Measurements from ENCODE around the gene LIN52.
"Not testable (repeated sequence)": the region's sequence is repeated elsewhere in the genome, so short reads cannot be mapped to it uniquely, and the experiment has no call there.

The LIN52 gene

GRCh38 chr14:74109369-74109768, 24.6 kb downstream of the LIN52 start:
- Histone ChIP-seq H3K27ac (ENCODE audit: low read depth, low read length, severe bottlenecking) (no peak overlapping the region), H3K36me3 (ENCODE audit: control insufficient read depth, insufficient read depth, low read length) (peaks cover 12% of the 10 kb centered on the region), H3K4me1 (ENCODE audit: control insufficient read depth, insufficient read depth, low read length, poor library complexity, severe bottlenecking) (no peaks in the 10 kb centered on the region), H3K9me3 (ENCODE audit: control insufficient read depth, low read length) (no peaks in the 10 kb centered on the region), H3K4me3 (ENCODE audit: extremely low read depth, insufficient read depth, low read length, poor library complexity, severe bottlenecking) (no peak overlapping the region)
- no CpG with 5 or more reads among the region's 1 CpG for WGBS, 2 experiments (ENCODE audit: insufficient coverage in 2 of 2)

GRCh38 chr14:74111395-74112216, 26.9 kb downstream of the LIN52 start:
- WGBS, 2 experiments (ENCODE audit: insufficient coverage in 2 of 2), result 81 to 84% methylated on average over 8 of the region's 13 CpGs
- H3K4me1 ChIP-seq (ENCODE audit: control insufficient read depth, insufficient read depth, low read length, poor library complexity, severe bottlenecking); H3K4me3 ChIP-seq (ENCODE audit: extremely low read depth, insufficient read depth, low read length, poor library complexity, severe bottlenecking); H3K27ac ChIP-seq (ENCODE audit: low read depth, low read length, severe bottlenecking); H3K9me3 ChIP-seq (ENCODE audit: control insufficient read depth, low read length): not testable (repeated sequence)
- peaks cover 12% of the 10 kb centered on the region for H3K36me3 ChIP-seq (ENCODE audit: control insufficient read depth, insufficient read depth, low read length)

- not testable (repeated sequence) for H3K9me3 ChIP-seq (ENCODE audit: control insufficient read depth, low read length); H3K4me3 ChIP-seq (ENCODE audit: extremely low read depth, insufficient read depth, low read length, poor library complexity, severe bottlenecking); H3K27ac ChIP-seq (ENCODE audit: low read depth, low read length, severe bottlenecking); H3K4me1 ChIP-seq (ENCODE audit: control insufficient read depth, insufficient read depth, low read length, poor library complexity, severe bottlenecking); H3K36me3 ChIP-seq (ENCODE audit: control insufficient read depth, insufficient read depth, low read length)
- no CpG with 5 or more reads among the region's 5 CpGs for WGBS, 2 experiments (ENCODE audit: insufficient coverage in 2 of 2)
Measured at GRCh38 chr14:74125487-74125886, 40.7 kb downstream of the LIN52 start.

DNA sequence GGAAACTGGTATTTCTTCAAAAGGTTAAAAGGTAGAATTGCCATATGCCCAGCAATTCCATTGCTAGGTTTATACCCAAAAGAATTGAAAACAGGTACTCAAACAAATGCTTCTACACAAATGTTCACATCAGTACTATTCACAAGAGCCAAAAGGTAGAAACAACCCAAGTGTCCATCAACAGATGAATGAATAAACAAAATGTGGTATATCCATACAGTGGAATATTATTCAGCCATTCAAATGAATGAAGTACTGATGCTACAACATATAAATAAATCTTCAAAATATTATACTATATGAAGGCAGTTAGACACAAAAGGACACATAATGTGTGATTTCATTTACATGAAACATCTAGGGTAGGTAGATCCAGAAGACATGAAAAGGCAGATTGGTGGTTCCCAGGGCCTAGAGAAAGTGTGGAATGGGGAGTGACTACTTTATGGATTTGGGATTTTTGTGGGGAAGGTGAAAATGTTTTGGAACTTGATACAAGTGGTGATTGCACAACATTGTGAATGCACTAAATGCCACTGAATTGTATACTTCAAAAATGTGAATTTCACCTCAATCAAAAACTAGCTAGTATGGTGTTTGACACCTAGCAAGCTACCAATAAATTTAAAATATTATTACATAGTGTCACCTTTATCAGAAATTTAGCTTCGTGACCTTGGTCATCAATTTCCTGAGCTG, 41.7 kb downstream of the LIN52 start:
- Histone ChIP-seq H3K36me3 (ENCODE audit: control insufficient read depth, insufficient read depth, low read length) (no peaks in the 10 kb centered on the region), H3K9me3 (ENCODE audit: control insufficient read depth, low read length) (no peaks in the 10 kb centered on the region), H3K27ac (ENCODE audit: low read depth, low read length, severe bottlenecking) (no peak overlapping the region), H3K4me1 (ENCODE audit: control insufficient read depth, insufficient read depth, low read length, poor library complexity, severe bottlenecking) (no peaks in the 10 kb centered on the region), H3K4me3 (ENCODE audit: extremely low read depth, insufficient read depth, low read length, poor library complexity, severe bottlenecking) (no peak overlapping the region)
- WGBS, 2 experiments (ENCODE audit: insufficient coverage in 2 of 2), result no CpG with 5 or more reads among the region's 1 CpG

GRCh38 chr14:74127634-74128033, 42.9 kb downstream of the LIN52 start:
- 67 to 78% methylated on average over 1 of the region's 1 CpG for whole genome bisulfite sequencing, 2 experiments (ENCODE audit: insufficient coverage in 2 of 2)
- H3K4me1 ChIP-seq (ENCODE audit: control insufficient read depth, insufficient read depth, low read length, poor library complexity, severe bottlenecking), result no peaks in the 10 kb centered on the region
- H3K36me3 ChIP-seq (ENCODE audit: control insufficient read depth, insufficient read depth, low read length), result no peaks in the 10 kb centered on the region
- no peak overlapping the region for H3K4me3 ChIP-seq (ENCODE audit: extremely low read depth, insufficient read depth, low read length, poor library complexity, severe bottlenecking)
- no peak overlapping the region for H3K27ac ChIP-seq (ENCODE audit: low read depth, low read length, severe bottlenecking)
- H3K9me3 ChIP-seq (ENCODE audit: control insufficient read depth, low read length), result no peaks in the 10 kb centered on the region

- no peaks in the 10 kb centered on the region for H3K36me3 ChIP-seq (ENCODE audit: control insufficient read depth, insufficient read depth, low read length)
- no peaks in the 10 kb centered on the region for H3K4me1 ChIP-seq (ENCODE audit: control insufficient read depth, insufficient read depth, low read length, poor library complexity, severe bottlenecking)
- no peak overlapping the region for H3K4me3 ChIP-seq (ENCODE audit: extremely low read depth, insufficient read depth, low read length, poor library complexity, severe bottlenecking)
- 90% methylated on average over 2 of the region's 3 CpGs; no CpG with 5 or more reads in 1 of the 2 experiments for WGBS, 2 experiments (ENCODE audit: insufficient coverage in 2 of 2)
- no peak overlapping the region for H3K27ac ChIP-seq (ENCODE audit: low read depth, low read length, severe bottlenecking)
- H3K9me3 ChIP-seq (ENCODE audit: control insufficient read depth, low read length), result no peaks in the 10 kb centered on the region
Measured at GRCh38 chr14:74133833-74134481, 49.2 kb downstream of the LIN52 start.

DNA sequence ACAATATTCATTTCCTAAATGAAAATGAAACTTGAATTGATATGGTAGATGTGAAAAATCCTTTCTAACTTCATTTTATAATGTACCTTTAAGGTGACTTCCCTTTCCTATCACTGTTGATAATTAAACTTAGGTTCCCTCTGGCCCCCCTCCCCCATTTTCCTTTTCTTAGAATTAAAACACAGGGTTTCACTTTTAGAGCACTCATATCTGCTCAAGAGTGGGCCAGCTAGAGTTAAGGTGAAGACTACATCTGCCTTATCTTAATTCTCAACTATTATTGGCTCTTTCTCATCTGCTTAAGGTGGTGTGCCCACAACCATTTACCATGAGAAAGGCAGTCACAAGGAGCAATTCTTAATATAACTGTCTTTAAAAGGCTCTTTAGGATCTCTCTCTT, 49.7 kb downstream of the LIN52 start:
- Histone ChIP-seq H3K9me3 (ENCODE audit: control insufficient read depth, low read length) (no peaks in the 10 kb centered on the region), H3K27ac (ENCODE audit: low read depth, low read length, severe bottlenecking) (no peak overlapping the region), H3K4me1 (ENCODE audit: control insufficient read depth, insufficient read depth, low read length, poor library complexity, severe bottlenecking) (no peaks in the 10 kb centered on the region), H3K4me3 (ENCODE audit: extremely low read depth, insufficient read depth, low read length, poor library complexity, severe bottlenecking) (no peak overlapping the region), H3K36me3 (ENCODE audit: control insufficient read depth, insufficient read depth, low read length) (no peaks in the 10 kb centered on the region)

DNA sequence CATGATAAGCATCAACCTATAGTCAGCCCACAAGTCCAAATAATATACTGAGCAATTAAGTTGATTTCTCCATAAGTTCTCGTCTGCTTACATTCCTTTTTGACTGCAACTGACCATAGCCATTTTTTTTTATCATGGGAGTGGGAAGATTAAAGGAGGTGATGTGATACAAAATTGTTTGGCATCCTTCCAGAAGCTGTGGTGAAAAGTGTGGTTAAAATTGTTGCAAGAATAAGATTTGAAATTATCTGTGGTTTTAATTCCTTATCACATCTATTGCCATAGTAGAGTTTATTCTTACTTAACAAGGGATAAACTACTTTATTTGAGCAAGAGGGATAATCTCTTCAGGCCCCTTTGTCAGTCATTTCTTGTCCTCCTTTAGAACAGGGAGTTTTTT, 50.7 kb downstream of the LIN52 start:
- no peak overlapping the region for H3K4me3 ChIP-seq (ENCODE audit: extremely low read depth, insufficient read depth, low read length, poor library complexity, severe bottlenecking)
- WGBS, 2 experiments (ENCODE audit: insufficient coverage in 2 of 2), result no CpG with 5 or more reads among the region's 1 CpG

DNA sequence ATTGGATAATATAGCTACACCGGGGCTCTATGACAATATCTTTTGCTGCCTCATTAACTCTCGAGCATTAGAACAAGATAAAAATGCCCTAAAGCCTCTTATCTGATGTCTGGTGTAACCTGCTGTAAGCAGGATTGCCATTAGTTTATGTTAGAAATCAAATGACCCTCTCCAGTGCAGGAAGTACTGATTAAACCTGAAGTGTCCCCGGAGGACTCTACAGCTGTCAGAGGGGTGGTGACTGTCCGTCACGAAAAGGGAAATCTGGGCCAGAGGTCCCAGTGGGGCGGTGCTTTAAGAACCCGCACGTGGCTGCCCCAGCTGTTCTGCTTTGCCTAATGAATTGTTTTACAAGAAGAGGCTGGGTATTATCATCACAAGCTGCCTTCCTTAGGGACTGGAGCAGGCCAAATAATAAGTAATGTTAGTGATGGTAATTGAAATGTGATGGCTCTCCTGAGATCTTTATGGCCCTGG, 55.7 kb downstream of the LIN52 start:
- WGBS, 2 experiments (ENCODE audit: insufficient coverage in 2 of 2), result 67 to 70% methylated on average over 6 to 8 of the region's 8 CpGs
- H3K9me3 ChIP-seq (ENCODE audit: control insufficient read depth, low read length), result no peaks in the 10 kb centered on the region
- no peaks in the 10 kb centered on the region for H3K4me1 ChIP-seq (ENCODE audit: control insufficient read depth, insufficient read depth, low read length, poor library complexity, severe bottlenecking)
- H3K27ac ChIP-seq (ENCODE audit: low read depth, low read length, severe bottlenecking), result no peak overlapping the region
- no peaks in the 10 kb centered on the region for H3K36me3 ChIP-seq (ENCODE audit: control insufficient read depth, insufficient read depth, low read length)
- no peak overlapping the region for H3K4me3 ChIP-seq (ENCODE audit: extremely low read depth, insufficient read depth, low read length, poor library complexity, severe bottlenecking)

More for the DNA sequence above, 50.7 kb downstream of the LIN52 start:
- Histone ChIP-seq H3K9me3 (ENCODE audit: control insufficient read depth, low read length) (no peaks in the 10 kb centered on the region), H3K27ac (ENCODE audit: low read depth, low read length, severe bottlenecking) (no peak overlapping the region), H3K4me1 (ENCODE audit: control insufficient read depth, insufficient read depth, low read length, poor library complexity, severe bottlenecking) (no peaks in the 10 kb centered on the region), H3K36me3 (ENCODE audit: control insufficient read depth, insufficient read depth, low read length) (no peaks in the 10 kb centered on the region)

DNA sequence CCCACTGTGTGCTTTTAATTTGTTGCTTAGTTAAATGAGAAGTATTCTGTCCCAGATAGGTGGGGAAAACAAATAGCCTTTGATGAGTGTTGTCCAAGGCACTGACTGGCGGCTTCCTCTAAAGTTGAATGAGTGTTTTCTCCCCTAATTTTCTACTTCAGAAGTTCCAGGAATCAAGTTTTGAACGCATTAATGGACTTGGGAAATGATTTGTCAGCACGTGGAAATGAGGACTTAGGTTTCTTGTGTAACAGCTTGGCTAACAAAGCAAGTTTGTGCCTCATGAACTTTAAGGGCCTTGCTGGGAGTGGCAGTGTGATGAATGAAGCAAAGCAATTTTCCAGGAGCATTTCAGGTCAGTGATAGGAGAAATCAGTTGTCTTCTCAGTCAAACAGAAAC, 56.9 kb downstream of the LIN52 start:
- Histone ChIP-seq H3K9me3 (ENCODE audit: control insufficient read depth, low read length) (no peaks in the 10 kb centered on the region), H3K27ac (ENCODE audit: low read depth, low read length, severe bottlenecking) (no peak overlapping the region), H3K4me1 (ENCODE audit: control insufficient read depth, insufficient read depth, low read length, poor library complexity, severe bottlenecking) (no peaks in the 10 kb centered on the region), H3K4me3 (ENCODE audit: extremely low read depth, insufficient read depth, low read length, poor library complexity, severe bottlenecking) (no peak overlapping the region), H3K36me3 (ENCODE audit: control insufficient read depth, insufficient read depth, low read length) (no peaks in the 10 kb centered on the region)
- WGBS, 2 experiments (ENCODE audit: insufficient coverage in 2 of 2), result 67 to 73% methylated on average over 2 to 3 of the region's 3 CpGs

Data from mesodermal cell (in vitro differentiated cells).